ENCODE data around the gene XPC.

- TF ChIP-seq CTCF (IDR thresholded peaks at IDR 0.05; ENCODE audit: low read length) (peak; percentile 33; the same call in 1 of the 2 replicates), EZH2 (IDR thresholded peaks at IDR 0.05; ENCODE audit: borderline replicate concordance, low read length) (no peak)
These were observed 54.8 kb downstream of the XPC start for GRCh38 chr3:14123308-14124222.
